ENCODE measurements around the gene ZNF831. TPM values are rescaled to one million over a fixed set of nuclear protein-coding genes. Genes with fewer than 3 reads are reported as not detected.
A peak's percentile ranks its signal among the peaks of the same experiment; 100 is the strongest.

Gene ZNF831
- total RNA-seq, 5 donors from 2014 or later (not counting 1 experiment from before 2014, with no cell fraction given): 23.1 to 48.0 (median 29.7) TPM

- no peaks in the 10 kb centered on the region for H3K9me3 Mint-ChIP-seq
- peaks cover 85 to 88% (median 87%) of the 10 kb centered on the region in 3 donors for H3K4me1 Mint-ChIP-seq
- Histone ChIP-seq H3K4me3 (ENCODE audit: control insufficient read depth in 1 of 2, extremely low read depth in 1 of 2, low read length in 1 of 2) (peak overlapping the region; percentile 66 to 86), H3K9me3 (no peaks in the 10 kb centered on the region), H3K27me3 (replicated peaks in 1 of 2; ENCODE audit: control insufficient read depth in 2 of 2, extremely low read depth in 1 of 2, insufficient read depth in 2 of 2, low read length in 1 of 2) (no peaks in the 10 kb centered on the region), H3K4me1 (ENCODE audit: control insufficient read depth in 1 of 2, extremely low read depth in 1 of 2, insufficient read depth in 2 of 2, low read length in 2 of 2) (peaks cover 47 to 84% of the 10 kb centered on the region in 2 experiments), H3K27ac (ENCODE audit: low read length) (peak overlapping the region; percentile 89), H3K36me3 (ENCODE audit: control insufficient read depth in 2 of 2, extremely low read depth in 1 of 2, insufficient read depth in 1 of 2, low read length in 1 of 2) (no peaks in the 10 kb centered on the region)
- no CpG with 5 or more reads among the region's 3 CpGs for WGBS (ENCODE audit: insufficient coverage)
- peak overlapping the region; percentile 96 to 98 for H3K27ac Mint-ChIP-seq
- peaks cover 9% of the 10 kb centered on the region for H3K36me3 Mint-ChIP-seq
- ChIA-PET CTCF (interaction anchor here in 1 of 2 donors (1.0 to 3.0 kb wide), 7 partner anchors 17 to 75 kb away, joined by 3 to 15 read pairs (median 4); partner anchors contain the start of gene ZNF831), POLR2A (interaction anchor here (0.6 to 1.5 kb wide), 10 partner anchors 11 to 1756 kb away, joined by 3 to 11 read pairs (median 6); partner anchors contain the start of gene ZNF831 (in 1 of the 2))
- H3K4me3 Mint-ChIP-seq: peak overlapping the region; percentile 84 to 93 (median 86)
- H3K27me3 Mint-ChIP-seq: no peaks in the 10 kb centered on the region
- no peak for DNase-seq
- no peak for ATAC-seq (replicated peaks in 1 of 4)
Observed at GRCh38 chr20:59147586-59147985, 16.0 kb upstream of the ZNF831 start.

- ChIA-PET CTCF (interaction anchor here in 1 of 2 donors (0.6 to 3.0 kb wide), 3 partner anchors 16 to 94 kb away, joined by 4 to 13 read pairs (median 5); partner anchors contain the start of gene ZNF831), POLR2A (interaction anchor here (0.6 to 1.0 kb wide), 7 partner anchors 15 to 494 kb away, joined by 3 to 7 read pairs (median 4); partner anchors contain the start of gene ZNF831 (in 1 of the 2))
- ATAC-seq (replicated peaks in 1 of 4) (peak in 1 of 4 experiments; percentile 1), DNase-seq (peak in 4 of 35 experiments; percentile 18 to 72 (median 39))
- peak overlapping the region; percentile 24 to 46 for H3K4me3 ChIP-seq (ENCODE audit: control insufficient read depth in 1 of 2, extremely low read depth in 1 of 2, low read length in 1 of 2)
- H3K36me3 ChIP-seq (ENCODE audit: control insufficient read depth in 2 of 2, extremely low read depth in 1 of 2, insufficient read depth in 1 of 2, low read length in 1 of 2): peaks cover 0 to 4% of the 10 kb centered on the region in 2 donors
- H3K4me1 Mint-ChIP-seq: peaks cover 96 to 98% (median 97%) of the 10 kb centered on the region in 3 donors
- H3K9me3 Mint-ChIP-seq: no peaks in the 10 kb centered on the region
- no peaks in the 10 kb centered on the region for H3K9me3 ChIP-seq
- H3K36me3 Mint-ChIP-seq: peaks cover 15% of the 10 kb centered on the region
- peaks cover 58 to 96% of the 10 kb centered on the region in 2 experiments for H3K4me1 ChIP-seq (ENCODE audit: control insufficient read depth in 1 of 2, extremely low read depth in 1 of 2, insufficient read depth in 2 of 2, low read length in 2 of 2)
- 25% methylated on average over 3 of the region's 9 CpGs for WGBS (ENCODE audit: insufficient coverage)
- H3K27ac Mint-ChIP-seq: peak overlapping the region; percentile 98 to 99
- H3K27me3 ChIP-seq (replicated peaks in 1 of 2; ENCODE audit: control insufficient read depth in 2 of 2, extremely low read depth in 1 of 2, insufficient read depth in 2 of 2, low read length in 1 of 2): no peaks in the 10 kb centered on the region
- peak overlapping the region; percentile 96 for H3K27ac ChIP-seq (ENCODE audit: low read length)
- H3K27me3 Mint-ChIP-seq: no peaks in the 10 kb centered on the region
- H3K4me3 Mint-ChIP-seq: peak overlapping the region; percentile 48 to 69 (median 67)
Observed at GRCh38 chr20:59148701-59149493, 14.7 kb upstream of the ZNF831 start.

- H3K4me1 Mint-ChIP-seq: peaks cover 96 to 98% (median 97%) of the 10 kb centered on the region in 3 donors
- Histone ChIP-seq H3K4me1 (ENCODE audit: control insufficient read depth in 1 of 2, extremely low read depth in 1 of 2, insufficient read depth in 2 of 2, low read length in 2 of 2) (peaks cover 67 to 98% of the 10 kb centered on the region in 2 experiments), H3K27ac (ENCODE audit: low read length) (peak overlapping the region; percentile 96), H3K27me3 (replicated peaks in 1 of 2; ENCODE audit: control insufficient read depth in 2 of 2, extremely low read depth in 1 of 2, insufficient read depth in 2 of 2, low read length in 1 of 2) (no peaks in the 10 kb centered on the region), H3K9me3 (no peaks in the 10 kb centered on the region), H3K36me3 (ENCODE audit: control insufficient read depth in 2 of 2, extremely low read depth in 1 of 2, insufficient read depth in 1 of 2, low read length in 1 of 2) (peaks cover 0 to 4% of the 10 kb centered on the region in 2 donors), H3K4me3 (ENCODE audit: control insufficient read depth in 1 of 2, extremely low read depth in 1 of 2, low read length in 1 of 2) (peak overlapping the region in 1 of 2 donors; percentile 7)
- CTCF ChIA-PET: interaction anchor here (0.6 to 3.0 kb wide), 3 partner anchors 9 to 95 kb away, joined by 4 to 13 read pairs (median 5); partner anchors contain the start of gene ZNF831 (in 1 of the 2)
- peak overlapping the region; percentile 98 to 99 for H3K27ac Mint-ChIP-seq
- ATAC-seq (replicated peaks in 1 of 4) (peak; percentile 84 to 89 (median 87)), DNase-seq (peak; percentile 43 to 92 (median 79))
- 7% methylated on average over 14 of the region's 18 CpGs for WGBS (ENCODE audit: insufficient coverage)
- peak overlapping the region; percentile 59 to 69 (median 67) for H3K4me3 Mint-ChIP-seq
- POLR2A ChIA-PET: interaction anchor here (0.7 to 1.2 kb wide), 3 partner anchors 9 to 28 kb away, joined by 4 to 6 read pairs (median 4); no protein-coding TSS in a partner anchor
- no peaks in the 10 kb centered on the region for H3K9me3 Mint-ChIP-seq
- no peaks in the 10 kb centered on the region for H3K27me3 Mint-ChIP-seq
- H3K36me3 Mint-ChIP-seq: peaks cover 21% of the 10 kb centered on the region
Observed at GRCh38 chr20:59149678-59150504, 13.7 kb upstream of the ZNF831 start.

- H3K27me3 Mint-ChIP-seq: no peaks in the 10 kb centered on the region
- H3K4me3 ChIP-seq (ENCODE audit: control insufficient read depth in 1 of 2, extremely low read depth in 1 of 2, low read length in 1 of 2): peak overlapping the region in 1 of 2 donors; percentile 6
- CTCF ChIA-PET: interaction anchor here (1.1 to 1.6 kb wide), 3 partner anchors 8 to 14 kb away, joined by 4 to 6 read pairs (median 4); no protein-coding TSS in a partner anchor
- no peaks in the 10 kb centered on the region for H3K27me3 ChIP-seq (replicated peaks in 1 of 2; ENCODE audit: control insufficient read depth in 2 of 2, extremely low read depth in 1 of 2, insufficient read depth in 2 of 2, low read length in 1 of 2)
- POLR2A ChIA-PET: interaction anchor here (0.6 to 1.2 kb wide), 3 partner anchors 8 to 92 kb away, joined by 3 to 6 read pairs (median 4); no protein-coding TSS in a partner anchor
- no peak for DNase-seq
- peaks cover 0 to 4% of the 10 kb centered on the region in 2 donors for H3K36me3 ChIP-seq (ENCODE audit: control insufficient read depth in 2 of 2, extremely low read depth in 1 of 2, insufficient read depth in 1 of 2, low read length in 1 of 2)
- H3K27ac Mint-ChIP-seq: peak overlapping the region; percentile 98 to 99
- peaks cover 96 to 98% (median 97%) of the 10 kb centered on the region in 3 donors for H3K4me1 Mint-ChIP-seq
- H3K9me3 ChIP-seq: no peaks in the 10 kb centered on the region
- H3K27ac ChIP-seq (ENCODE audit: low read length): peak overlapping the region; percentile 96
- no peaks in the 10 kb centered on the region for H3K9me3 Mint-ChIP-seq
- peaks cover 25% of the 10 kb centered on the region for H3K36me3 Mint-ChIP-seq
- peak overlapping the region in 2 of 3 donors; percentile 31 to 69 for H3K4me3 Mint-ChIP-seq
- ATAC-seq (replicated peaks in 1 of 4): no peak
- peaks cover 66 to 97% of the 10 kb centered on the region in 2 experiments for H3K4me1 ChIP-seq (ENCODE audit: control insufficient read depth in 1 of 2, extremely low read depth in 1 of 2, insufficient read depth in 2 of 2, low read length in 2 of 2)
- whole genome bisulfite sequencing (ENCODE audit: insufficient coverage): 80% methylated on average over 7 of the region's 13 CpGs
Observed at GRCh38 chr20:59150821-59151251, 12.8 kb upstream of the ZNF831 start.

GRCh38 chr20:59151391-59151790 is 12.2 kb upstream of the ZNF831 start:
- Histone ChIP-seq H3K4me3 (ENCODE audit: control insufficient read depth in 1 of 2, extremely low read depth in 1 of 2, low read length in 1 of 2) (no peak overlapping the region), H3K27ac (ENCODE audit: low read length) (peak overlapping the region; percentile 96), H3K36me3 (ENCODE audit: control insufficient read depth in 2 of 2, extremely low read depth in 1 of 2, insufficient read depth in 1 of 2, low read length in 1 of 2) (peaks cover 0 to 4% of the 10 kb centered on the region in 2 donors), H3K27me3 (replicated peaks in 1 of 2; ENCODE audit: control insufficient read depth in 2 of 2, extremely low read depth in 1 of 2, insufficient read depth in 2 of 2, low read length in 1 of 2) (no peaks in the 10 kb centered on the region), H3K9me3 (no peaks in the 10 kb centered on the region), H3K4me1 (ENCODE audit: control insufficient read depth in 1 of 2, extremely low read depth in 1 of 2, insufficient read depth in 2 of 2, low read length in 2 of 2) (peaks cover 64 to 92% of the 10 kb centered on the region in 2 experiments)
- Mint-ChIP-seq H3K9me3 (no peaks in the 10 kb centered on the region), H3K4me3 (peak overlapping the region; percentile 21 to 69 (median 28)), H3K27ac (peak overlapping the region; percentile 98 to 99), H3K27me3 (no peaks in the 10 kb centered on the region), H3K4me1 (peaks cover 93 to 95% (median 95%) of the 10 kb centered on the region in 3 donors), H3K36me3 (peaks cover 25% of the 10 kb centered on the region)
- ChIA-PET CTCF (interaction anchor here in 1 of 2 donors (0.7 to 1.6 kb wide), 4 partner anchors 8 to 63 kb away, joined by 3 to 6 read pairs (median 5); no protein-coding TSS in a partner anchor), POLR2A (interaction anchor here in 1 of 2 donors (0.6 kb wide), 1 partner anchor 93 kb away, joined by 3 read pairs; no protein-coding TSS in a partner anchor)
- ATAC-seq (replicated peaks in 1 of 4): no peak
- 77% methylated on average over 9 of the region's 9 CpGs for WGBS (ENCODE audit: insufficient coverage)
- no peak for DNase-seq

Measured in T-cell (primary cell).